ENCODE results near the gene HS6ST2. TPM values are rescaled to one million over a fixed set of nuclear protein-coding genes. Genes with fewer than 3 reads are reported as not detected.

HS6ST2 gene
- total RNA-seq, 1 experiment from 2014 or later, result 0.26 TPM

GRCh38 chrX:132657876-132658275 is 300.6 kb downstream of the HS6ST2 start:
- TF ChIP-seq TCF7L2 (IDR thresholded peaks at IDR 0.05; ENCODE audit: low read depth, low read length), result no peak
- TF ChIP-seq POLR2AphosphoS5 (IDR thresholded peaks at IDR 0.05; ENCODE audit: low read depth, low read length), result no peak
- no peak for TF ChIP-seq SIN3A (IDR thresholded peaks at IDR 0.05; ENCODE audit: borderline replicate concordance, insufficient read depth, low read depth, low read length)
- TF ChIP-seq CTCF (IDR thresholded peaks at IDR 0.05), result no peak
- TF ChIP-seq REST (IDR thresholded peaks at IDR 0.05; ENCODE audit: insufficient read depth in 1 of 2, low read depth in 2 of 2, low read length in 1 of 2), result no peak
- intact Hi-C loops (cut with micrococcal nuclease; ENCODE audit: unreplicated experiment) (no loop called here), in situ Hi-C loops (cut with HindIII; ENCODE audit: low pct_unique_long_range_greater_than_20kb, low sequenced_read_pairs) (no loop called here)
- ATAC-seq (no peak), DNase-seq (ENCODE audit: low read depth, low spot score) (no peak)
- ChIA-PET CTCF (no interaction called here), POLR2A (no interaction called here)
- Histone ChIP-seq H3K4me1 (ENCODE audit: control insufficient read depth, insufficient read depth, low read length) (no peaks in the 10 kb centered on the region), H3K4me3 (ENCODE audit: low read depth in 2 of 2, low read length in 2 of 2) (no peak overlapping the region), H3K36me3 (ENCODE audit: control insufficient read depth, insufficient read depth, low read length) (no peaks in the 10 kb centered on the region), H3K27me3 (ENCODE audit: control insufficient read depth, insufficient read depth, low read length) (peaks cover 6% of the 10 kb centered on the region), H3K9me3 (ENCODE audit: control insufficient read depth, insufficient read depth, low read depth, low read length) (no peaks in the 10 kb centered on the region), H3K27ac (ENCODE audit: low read length) (no peak overlapping the region)
- BruUV-seq (replicated peaks), result no TSS peak

GRCh38 chrX:132652871-132653270 is 305.6 kb downstream of the HS6ST2 start:
- ChIA-PET CTCF (no interaction called here), POLR2A (no interaction called here)
- Histone ChIP-seq H3K4me1 (ENCODE audit: control insufficient read depth, insufficient read depth, low read length) (no peaks in the 10 kb centered on the region), H3K27me3 (ENCODE audit: control insufficient read depth, insufficient read depth, low read length) (peaks cover 10% of the 10 kb centered on the region), H3K9me3 (ENCODE audit: control insufficient read depth, insufficient read depth, low read depth, low read length) (no peaks in the 10 kb centered on the region), H3K36me3 (ENCODE audit: control insufficient read depth, insufficient read depth, low read length) (no peaks in the 10 kb centered on the region), H3K27ac (ENCODE audit: low read length) (no peak overlapping the region), H3K4me3 (ENCODE audit: low read depth in 2 of 2, low read length in 2 of 2) (no peak overlapping the region)
- no TSS peak for BruUV-seq (replicated peaks)
- no peak for DNase-seq (ENCODE audit: low read depth, low spot score)
- intact Hi-C loops (cut with micrococcal nuclease; ENCODE audit: unreplicated experiment) (no loop called here), in situ Hi-C loops (cut with HindIII; ENCODE audit: low pct_unique_long_range_greater_than_20kb, low sequenced_read_pairs) (no loop called here)
- no peak for ATAC-seq
- TF ChIP-seq POLR2AphosphoS5 (IDR thresholded peaks at IDR 0.05; ENCODE audit: low read depth, low read length) (no peak), CTCF (IDR thresholded peaks at IDR 0.05) (no peak), SIN3A (IDR thresholded peaks at IDR 0.05; ENCODE audit: borderline replicate concordance, insufficient read depth, low read depth, low read length) (no peak), TCF7L2 (IDR thresholded peaks at IDR 0.05; ENCODE audit: low read depth, low read length) (no peak), REST (IDR thresholded peaks at IDR 0.05; ENCODE audit: insufficient read depth in 1 of 2, low read depth in 2 of 2, low read length in 1 of 2) (no peak)
